ENCODE results near the gene ATXN1L. TPM values are rescaled to one million over a fixed set of nuclear protein-coding genes. Genes with fewer than 3 reads are reported as not detected.

Gene ATXN1L
- polyA plus RNA-seq, 1 of the 3 experiments (the other 2 are of a cell fraction): 8.0 TPM

DNA sequence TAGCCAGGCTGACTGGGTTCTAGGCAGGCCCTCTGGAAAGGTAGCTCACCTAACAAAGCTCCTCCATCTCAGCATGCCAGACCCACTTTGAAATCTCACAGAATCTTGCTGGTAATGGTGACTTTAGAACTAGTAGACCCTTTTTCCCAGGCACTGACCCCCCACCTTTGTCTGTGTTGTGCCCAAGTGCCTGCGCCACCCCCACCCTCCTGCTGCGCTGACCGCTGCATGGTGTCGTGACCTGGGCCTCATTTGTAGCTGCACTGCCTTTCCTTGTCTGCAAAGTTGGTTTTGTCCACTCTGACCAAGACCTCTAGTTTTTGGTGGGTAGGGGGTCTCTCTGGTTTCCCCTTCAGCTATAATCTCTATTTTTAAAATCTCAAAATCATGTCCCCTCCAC lies 6.8 kb downstream of the ATXN1L start:
- Histone ChIP-seq H3K9ac (no peak overlapping the region), H3K79me2 (ENCODE audit: insufficient read depth) (peaks cover 58% of the 10 kb centered on the region), H3K27me3 (ENCODE audit: insufficient read depth) (no peaks in the 10 kb centered on the region), H3K4me2 (no peak overlapping the region), H4K20me1 (ENCODE audit: insufficient read depth) (peaks cover 34% of the 10 kb centered on the region), H3K9me3 (no peaks in the 10 kb centered on the region), H3K27ac (ENCODE audit: low read depth in 2 of 2, low read length in 1 of 2) (no peak overlapping the region), H3F3A (replicated peaks; ENCODE audit: insufficient read depth) (no peaks in the 10 kb centered on the region), H3K9me2 (no peaks in the 10 kb centered on the region), H3K4me1 (ENCODE audit: control insufficient read depth in 1 of 2, insufficient read depth in 2 of 2, low read depth in 1 of 2, low read length in 1 of 2) (no peaks in the 10 kb centered on the region), H3K4me3 (ENCODE audit: low read depth in 2 of 2, low read length in 1 of 2) (no peak overlapping the region), H3K36me3 (replicated peaks in 1 of 2; ENCODE audit: control insufficient read depth in 1 of 2, insufficient read depth in 2 of 2, low read length in 1 of 2) (peaks cover 20 to 73% of the 10 kb centered on the region in 2 experiments), H2AFZ (ENCODE audit: low read depth) (no peak overlapping the region)
- CTCF ChIA-PET: interaction anchor here (0.8 to 6.3 kb wide), 4 partner anchors 18 to 241 kb away, joined by 3 to 33 read pairs (median 3); partner anchors contain the start of gene ZNF821
- TF ChIP-seq FOSL2 (IDR thresholded peaks at IDR 0.05; ENCODE audit: borderline replicate concordance, low read depth): no peak
- POLR2A ChIA-PET: interaction anchor here (0.5 to 0.6 kb wide), 2 partner anchors 32 to 1314 kb away, joined by 3 read pairs; no protein-coding TSS in a partner anchor
- 93% methylated on average over 3 of the region's 4 CpGs for WGBS (ENCODE audit: low lambda C conversion rate)
- no peak for DNase-seq

DNA sequence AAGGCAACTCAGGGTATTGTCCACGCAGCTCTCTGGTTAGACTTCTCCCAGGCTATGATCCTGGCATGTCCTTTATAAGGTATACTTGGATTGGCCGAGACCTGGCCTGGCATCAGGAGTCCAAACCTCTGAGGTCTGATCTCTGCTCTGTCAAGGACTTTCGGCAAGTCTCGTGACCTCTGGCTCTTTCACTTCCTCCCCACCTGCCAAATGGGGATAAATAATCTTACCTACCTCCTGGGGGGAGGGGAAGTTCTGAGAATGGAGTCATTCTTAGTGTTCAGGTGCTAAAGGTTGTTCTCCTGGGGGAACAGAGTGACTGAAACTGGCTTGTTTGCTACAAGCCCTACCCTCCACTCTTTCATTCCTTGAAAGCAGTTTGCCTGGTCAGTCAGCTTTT lies 7.6 kb downstream of the ATXN1L start:
- H3K27me3 ChIP-seq (ENCODE audit: insufficient read depth): no peaks in the 10 kb centered on the region
- CTCF ChIA-PET: interaction anchor here (1.3 to 6.3 kb wide), 2 partner anchors 17 to 30 kb away, joined by 3 to 33 read pairs; partner anchors contain the start of gene ZNF821
- peaks cover 31% of the 10 kb centered on the region for H4K20me1 ChIP-seq (ENCODE audit: insufficient read depth)
- WGBS (ENCODE audit: low lambda C conversion rate): 97% methylated on average over 4 of the region's 4 CpGs
- POLR2A ChIA-PET: no interaction called here
- H3K4me1 ChIP-seq (ENCODE audit: control insufficient read depth in 1 of 2, insufficient read depth in 2 of 2, low read depth in 1 of 2, low read length in 1 of 2): no peaks in the 10 kb centered on the region
- no peak overlapping the region for H3K4me3 ChIP-seq (ENCODE audit: low read depth in 2 of 2, low read length in 1 of 2)
- no peak overlapping the region for H2AFZ ChIP-seq (ENCODE audit: low read depth)
- H3K9ac ChIP-seq: no peak overlapping the region
- H3K79me2 ChIP-seq (ENCODE audit: insufficient read depth): peaks cover 53% of the 10 kb centered on the region; the same call in 1 of the 2 replicates
- no peaks in the 10 kb centered on the region for H3K9me3 ChIP-seq
- H3F3A ChIP-seq (replicated peaks; ENCODE audit: insufficient read depth): no peaks in the 10 kb centered on the region
- H3K9me2 ChIP-seq: no peaks in the 10 kb centered on the region
- TF ChIP-seq NRF1 (IDR thresholded peaks at IDR 0.05; ENCODE audit: low read depth, low read length): no peak
- TF ChIP-seq NFIC (IDR thresholded peaks at IDR 0.05; ENCODE audit: borderline replicate concordance): no peak
- TF ChIP-seq, protein P1, sequence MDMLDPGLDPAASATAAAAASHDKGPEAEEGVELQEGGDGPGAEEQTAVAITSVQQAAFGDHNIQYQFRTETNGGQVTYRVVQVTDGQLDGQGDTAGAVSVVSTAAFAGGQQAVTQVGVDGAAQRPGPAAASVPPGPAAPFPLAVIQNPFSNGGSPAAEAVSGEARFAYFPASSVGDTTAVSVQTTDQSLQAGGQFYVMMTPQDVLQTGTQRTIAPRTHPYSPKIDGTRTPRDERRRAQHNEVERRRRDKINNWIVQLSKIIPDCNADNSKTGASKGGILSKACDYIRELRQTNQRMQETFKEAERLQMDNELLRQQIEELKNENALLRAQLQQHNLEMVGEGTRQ (IDR thresholded peaks at IDR 0.05; ENCODE audit: borderline replicate concordance, low read depth, low read length): no peak
- TF ChIP-seq FOXM1 (IDR thresholded peaks at IDR 0.05; ENCODE audit: low read depth): no peak
- no peak for TF ChIP-seq CHD2 (IDR thresholded peaks at IDR 0.05; ENCODE audit: low read length, partially characterized antibody)
- no peak for TF ChIP-seq EP300 (IDR thresholded peaks at IDR 0.05; ENCODE audit: borderline replicate concordance in 1 of 2, low read depth in 1 of 2, low read length in 1 of 2)
- TF ChIP-seq GATA2 (CRISPR knock-in tag; IDR thresholded peaks at IDR 0.05): no peak
- no peak for TF ChIP-seq MXI1 (IDR thresholded peaks at IDR 0.05; ENCODE audit: low read depth, low read length)
- no peak for TF ChIP-seq MEF2A (IDR thresholded peaks at IDR 0.05; ENCODE audit: borderline replicate concordance, low read depth)
- no peak for TF ChIP-seq JUND (IDR thresholded peaks at IDR 0.05)
- H3K36me3 ChIP-seq (replicated peaks in 1 of 2; ENCODE audit: control insufficient read depth in 1 of 2, insufficient read depth in 2 of 2, low read length in 1 of 2): peaks cover 13 to 68% of the 10 kb centered on the region in 2 experiments
- no peak overlapping the region for H3K27ac ChIP-seq (ENCODE audit: low read depth in 2 of 2, low read length in 1 of 2)
- no peak for DNase-seq
- H3K4me2 ChIP-seq: no peak overlapping the region

Measured in SK-N-SH (cell line).